Chondrocyte (in vitro differentiated cells): ENCODE results near the gene STAB1. TPM values are rescaled to one million over a fixed set of nuclear protein-coding genes. Genes with fewer than 3 reads are reported as not detected.

Experiments used
- DNase-seq: peaks from one replicate; pipeline ENCODE4 v3.0.0; 2021; ENCODE audit warnings: mixed read lengths, low spot score
- H3K27ac Mint-ChIP-seq: one replicate; pipeline ENCODE4 v1.8.0; 2021; ENCODE audit warnings: mild to moderate bottlenecking, moderate library complexity, mixed read lengths; ENCODE audit not compliant: unreplicated experiment
- H3K27me3 Mint-ChIP-seq: 2 replicates; pipeline ENCODE4 v1.8.0; 2021; ENCODE audit warnings: low read depth, mixed read lengths
- H3K36me3 Mint-ChIP-seq: 2 replicates; pipeline ENCODE4 v1.8.0; 2021; ENCODE audit warnings: low read depth, mixed read lengths
- H3K4me1 Mint-ChIP-seq: 2 replicates; pipeline ENCODE4 v1.8.0; 2021; ENCODE audit warnings: low read depth, mild to moderate bottlenecking, mixed read lengths
- H3K4me3 Mint-ChIP-seq: one replicate; pipeline ENCODE4 v1.8.0; 2021; ENCODE audit warnings: mild to moderate bottlenecking, moderate library complexity, mixed read lengths; ENCODE audit not compliant: unreplicated experiment
- H3K9me3 Mint-ChIP-seq: 2 replicates; pipeline ENCODE4 v1.8.0; 2021; ENCODE audit warnings: low read depth, mixed read lengths
- CTCF ChIP-seq: fragments of 200-600 bp; sonication (generic); IDR thresholded peaks from 2 replicates; pipeline ENCODE4 v1.5.0; 2021; ENCODE audit warnings: antibody characterized with exemption, mild to moderate bottlenecking, moderate library complexity
- total RNA-seq: library from RNA; stranded (reverse); gene quantifications from 3 replicates; pipeline ENCODE4 v1.2.1, GENCODE V29; 2021

The STAB1 gene
- total RNA-seq, 1 donor from 2014 or later: not detected

GRCh38 chr3:52502001-52502400, 6.9 kb downstream of the STAB1 start:
- no peaks in the 10 kb centered on the region for H3K4me1 Mint-ChIP-seq
- H3K9me3 Mint-ChIP-seq: no peaks in the 10 kb centered on the region
- H3K4me3 Mint-ChIP-seq: no peak overlapping the region
- no peaks in the 10 kb centered on the region for H3K27me3 Mint-ChIP-seq
- DNase-seq: no peak
- no peaks in the 10 kb centered on the region for H3K36me3 Mint-ChIP-seq
- H3K27ac Mint-ChIP-seq: no peak overlapping the region
- no peak for TF ChIP-seq CTCF

GRCh38 chr3:52502808-52503350, 7.7 kb downstream of the STAB1 start:
- Mint-ChIP-seq H3K27me3 (no peaks in the 10 kb centered on the region), H3K4me1 (peaks cover 5% of the 10 kb centered on the region), H3K27ac (no peak overlapping the region), H3K4me3 (no peak overlapping the region), H3K36me3 (no peaks in the 10 kb centered on the region), H3K9me3 (no peaks in the 10 kb centered on the region)
- DNase-seq: no peak
- TF ChIP-seq CTCF: no peak

- H3K36me3 Mint-ChIP-seq: no peaks in the 10 kb centered on the region
- DNase-seq: no peak
- peaks cover 5% of the 10 kb centered on the region for H3K4me1 Mint-ChIP-seq
- H3K4me3 Mint-ChIP-seq: no peak overlapping the region
- H3K27ac Mint-ChIP-seq: no peak overlapping the region
- H3K27me3 Mint-ChIP-seq: no peaks in the 10 kb centered on the region
- TF ChIP-seq CTCF: no peak
- H3K9me3 Mint-ChIP-seq: no peaks in the 10 kb centered on the region
Measured at GRCh38 chr3:52503788-52504424, 8.8 kb downstream of the STAB1 start.

DNA sequence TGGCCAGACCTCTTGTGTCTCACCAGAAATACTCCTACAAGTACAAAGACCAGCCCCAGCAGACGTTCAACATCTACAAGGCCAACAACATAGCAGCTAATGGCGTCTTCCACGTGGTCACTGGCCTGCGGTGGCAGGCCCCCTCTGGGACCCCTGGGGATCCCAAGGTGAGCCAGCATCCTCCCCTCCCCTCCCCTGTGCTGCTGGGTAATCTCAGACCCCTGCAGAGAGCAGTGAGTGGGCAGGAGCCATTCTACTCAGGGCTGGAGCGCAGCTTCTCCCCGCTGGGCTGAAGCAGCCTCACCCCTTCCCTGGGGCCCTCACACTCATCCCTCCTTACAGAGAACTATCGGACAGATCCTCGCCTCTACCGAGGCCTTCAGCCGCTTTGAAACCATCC, 9.8 kb downstream of the STAB1 start:
- H3K27ac Mint-ChIP-seq: no peak overlapping the region

More for the DNA sequence above, 9.8 kb downstream of the STAB1 start:
- no peaks in the 10 kb centered on the region for H3K9me3 Mint-ChIP-seq
- peaks cover 5% of the 10 kb centered on the region for H3K4me1 Mint-ChIP-seq
- no peaks in the 10 kb centered on the region for H3K27me3 Mint-ChIP-seq
- H3K4me3 Mint-ChIP-seq: no peak overlapping the region
- H3K36me3 Mint-ChIP-seq: no peaks in the 10 kb centered on the region
- no peak for DNase-seq
- TF ChIP-seq CTCF: no peak
